CD4-positive, alpha-beta T cell treated with Interleukin-10 for 1 hour (primary cell): ENCODE data around the gene CRTC3.
"Not testable (repeated sequence)": the region's sequence is repeated elsewhere in the genome, so short reads cannot be mapped to it uniquely, and the experiment has no call there.

Experiments
- DNase-seq: peaks from one replicate; pipeline ENCODE4 v3.0.0-alpha.2; 2020

The CRTC3 gene

DNA sequence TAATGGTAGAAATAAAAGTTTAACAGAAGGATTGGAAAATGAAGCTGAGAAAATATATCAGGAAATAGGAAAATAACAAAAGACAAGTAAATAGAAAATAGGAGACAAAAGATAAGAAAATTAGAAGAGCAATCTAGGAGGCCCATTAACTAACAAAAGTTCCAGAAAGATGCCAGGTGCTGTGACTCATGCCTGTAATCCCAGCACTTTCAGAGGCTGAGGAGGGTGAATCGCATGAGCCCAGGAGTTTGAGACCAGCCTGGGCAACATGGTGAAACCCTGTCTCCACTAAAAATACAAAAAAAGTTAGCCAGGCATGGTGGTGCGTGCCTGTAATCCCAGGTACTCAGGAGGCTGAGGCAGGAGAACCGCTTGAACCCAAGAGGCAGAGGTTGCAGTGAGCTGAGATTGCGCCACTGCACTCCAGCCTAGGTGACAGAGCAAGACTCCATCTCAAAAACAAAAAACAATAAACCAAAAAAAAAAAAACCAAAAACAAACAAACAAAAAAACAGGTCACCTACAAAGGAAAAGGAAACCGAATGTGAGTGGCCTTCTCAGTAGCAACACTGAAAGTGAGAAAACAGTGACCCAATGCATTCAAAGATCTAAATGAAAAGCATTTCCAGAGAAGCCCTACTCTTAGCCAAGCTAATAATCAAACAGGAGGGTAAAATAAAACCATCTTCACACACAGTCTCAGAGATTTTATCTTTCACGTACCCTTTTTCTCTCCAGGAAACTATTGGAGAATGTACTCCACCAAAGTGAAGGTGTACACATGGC, 5.5 kb upstream of the CRTC3 start:
- not testable (repeated sequence) for DNase-seq

DNA sequence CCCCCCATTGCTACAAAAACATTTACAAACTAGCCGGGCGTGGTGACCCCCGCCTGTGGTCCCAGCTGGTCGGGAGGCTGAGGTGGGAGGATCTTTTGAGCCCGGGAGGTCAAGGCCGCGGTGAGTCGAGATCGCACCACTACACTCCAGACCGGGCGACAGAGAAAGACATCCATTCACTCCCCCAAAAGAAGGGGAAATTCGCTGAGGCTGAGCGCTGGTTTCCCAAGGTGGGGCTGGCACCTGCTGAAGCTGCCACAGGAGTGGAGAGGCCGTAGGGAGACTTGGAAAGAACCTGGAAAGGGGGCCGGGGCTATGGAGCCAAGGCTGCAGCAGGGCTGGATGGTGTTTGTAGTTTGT, 732 bp upstream of the CRTC3 start:
- DNase-seq, result no peak

DNA sequence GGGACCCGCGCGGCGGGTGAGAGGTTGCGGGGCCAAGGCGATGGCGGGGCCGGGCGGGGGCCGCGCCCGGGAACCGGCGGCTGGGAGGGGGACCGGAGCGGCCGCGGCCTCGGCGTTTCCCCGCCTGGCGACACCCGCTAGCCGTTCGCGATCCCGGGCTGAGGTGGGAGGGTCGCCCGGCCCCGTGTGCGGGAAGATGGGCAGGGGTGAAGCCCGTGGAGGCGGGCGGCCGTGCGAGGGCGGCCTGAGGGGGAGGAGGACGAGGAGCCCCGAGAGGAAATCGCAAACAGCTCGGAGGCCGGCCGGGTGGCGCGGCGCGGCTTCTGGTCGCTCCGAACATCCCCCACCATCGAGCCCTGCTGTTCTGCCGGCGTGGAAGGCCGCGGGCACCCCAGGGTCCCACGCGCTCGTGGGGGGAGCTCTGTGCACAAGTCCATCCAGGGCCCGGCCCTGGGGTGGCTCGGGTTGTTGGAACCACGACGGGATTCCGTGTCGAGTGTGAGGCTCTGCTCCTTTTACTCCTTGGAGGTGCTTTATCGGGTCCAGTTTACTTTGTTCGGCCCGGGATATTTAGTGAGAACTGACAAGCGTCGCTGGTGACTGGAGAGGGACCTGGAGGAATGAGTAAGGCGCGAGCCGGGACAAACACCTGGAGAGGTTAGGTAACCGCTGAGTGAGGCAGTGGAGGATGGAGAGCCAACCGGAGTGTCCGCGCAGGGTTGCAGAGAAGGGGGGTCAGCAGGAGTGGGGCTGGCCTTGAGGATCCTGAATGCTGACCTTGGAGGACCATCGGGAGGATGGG, 728 bp downstream of the CRTC3 start:
- peak; percentile 53 for DNase-seq

DNA sequence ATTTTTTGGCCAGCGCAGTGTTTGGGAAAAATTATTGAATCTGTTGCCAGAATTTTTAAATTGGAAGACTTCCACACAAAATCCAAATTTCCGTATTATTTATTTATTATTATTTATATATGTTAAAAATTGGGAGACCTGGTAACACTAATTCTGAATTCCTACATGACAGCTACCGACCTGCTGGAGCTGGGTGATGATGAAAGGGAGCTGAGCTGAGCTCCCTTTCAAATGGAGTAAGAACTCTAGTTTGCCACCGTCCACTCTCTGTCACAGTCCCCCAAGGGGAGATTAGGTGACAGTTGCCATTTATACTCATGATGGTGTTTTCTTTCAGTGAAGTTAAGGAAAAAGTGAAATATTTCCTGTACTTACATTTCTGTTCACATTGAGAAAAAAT, 1.4 kb downstream of the CRTC3 start:
- no peak for DNase-seq

DNA sequence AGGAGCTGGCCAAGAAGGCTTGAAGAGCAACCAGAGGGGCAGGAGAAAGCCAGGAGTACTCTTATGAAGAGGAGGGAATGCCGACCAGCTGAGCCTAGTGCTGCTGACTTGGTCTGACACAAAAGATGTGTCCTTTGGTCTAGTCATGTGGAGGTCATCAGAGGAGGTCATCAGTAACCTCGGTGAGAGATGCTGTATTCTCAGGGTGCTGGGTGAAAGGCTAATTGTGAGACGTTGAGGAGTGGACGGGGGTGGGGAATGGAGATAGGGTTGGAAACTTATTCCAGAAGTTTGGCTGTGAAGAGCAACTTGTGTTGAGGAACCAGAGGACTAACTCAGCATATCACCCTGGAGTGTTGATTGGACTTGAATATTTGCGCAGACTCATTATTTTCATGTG, 5.5 kb downstream of the CRTC3 start:
- DNase-seq, result no peak

DNA sequence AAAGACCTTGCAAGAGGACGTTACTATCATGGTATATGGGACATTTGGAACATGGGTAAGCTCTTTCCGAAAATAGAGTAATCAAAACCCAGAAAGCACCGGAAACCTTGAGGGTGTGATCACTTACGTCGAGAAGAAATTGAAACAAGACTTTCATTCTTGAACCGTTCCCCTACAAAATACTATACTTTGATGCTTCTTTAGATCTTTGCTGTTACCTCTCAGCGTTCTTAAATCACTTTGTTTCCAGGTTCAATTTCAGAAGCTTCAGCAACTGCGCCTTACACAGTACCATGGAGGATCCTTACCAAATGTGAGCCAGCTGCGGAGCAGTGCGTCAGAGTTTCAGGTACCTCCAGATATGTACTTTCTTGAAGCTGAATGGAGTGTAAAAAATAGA, 10.1 kb downstream of the CRTC3 start:
- peak; percentile 66 for DNase-seq

DNA sequence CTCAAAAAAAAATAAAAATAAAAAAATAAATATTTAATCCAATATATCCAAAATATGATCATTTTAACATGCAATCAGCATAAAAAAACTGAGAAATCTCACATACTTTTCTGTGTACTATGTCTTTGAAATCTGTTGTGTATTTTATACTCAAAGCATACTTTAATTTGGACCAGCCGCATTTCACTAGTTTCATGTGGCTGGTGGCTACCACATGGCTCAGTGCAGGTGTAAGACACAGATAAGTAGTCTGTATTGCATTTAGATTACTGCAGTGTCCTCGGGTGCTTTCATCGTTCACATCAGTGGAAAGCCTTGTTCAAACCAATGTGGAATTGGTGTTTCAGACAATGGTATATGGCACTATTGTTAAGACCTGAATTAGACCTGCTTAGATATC, 11.0 kb downstream of the CRTC3 start:
- DNase-seq, result no peak

DNA sequence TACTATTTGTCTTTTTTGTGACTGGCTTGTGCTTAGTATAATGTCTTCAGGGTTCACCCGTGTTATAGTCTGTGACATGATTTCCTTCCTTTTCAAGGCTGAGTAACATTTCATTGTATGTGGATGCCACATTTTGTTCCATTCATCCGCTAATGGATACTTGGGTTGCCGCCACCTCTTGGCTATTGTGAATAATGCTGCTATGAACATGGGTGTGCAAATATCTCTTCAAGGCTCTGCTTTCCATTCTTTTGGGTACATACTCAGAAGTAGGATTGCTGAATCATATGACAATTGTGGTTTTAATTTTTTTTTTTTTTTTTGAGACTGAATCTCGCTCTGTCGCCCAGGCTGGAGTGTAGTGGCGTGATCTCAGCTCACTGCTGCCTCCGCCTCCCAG, 15.4 kb downstream of the CRTC3 start:
- DNase-seq, result no peak

DNA sequence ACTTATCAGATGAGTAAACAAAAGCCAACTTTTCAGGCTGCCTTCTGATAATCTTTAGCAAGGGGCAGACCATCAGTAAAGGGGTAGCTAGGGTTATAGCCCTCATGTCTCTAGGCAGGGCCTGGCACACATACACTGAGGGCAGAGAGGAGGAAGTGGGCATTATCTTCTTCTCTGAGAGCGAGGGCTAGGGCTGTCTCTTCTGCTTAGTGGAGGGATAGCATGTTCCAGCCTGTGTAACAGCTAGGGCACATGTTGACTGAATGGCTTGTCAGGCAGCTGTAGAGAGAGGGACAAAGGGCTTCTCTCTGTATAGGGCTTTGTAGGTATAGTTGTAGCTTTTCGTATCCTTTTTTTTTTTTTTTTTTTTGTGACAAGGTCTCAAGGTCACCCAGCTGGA, 17.8 kb downstream of the CRTC3 start:
- DNase-seq, result no peak

DNA sequence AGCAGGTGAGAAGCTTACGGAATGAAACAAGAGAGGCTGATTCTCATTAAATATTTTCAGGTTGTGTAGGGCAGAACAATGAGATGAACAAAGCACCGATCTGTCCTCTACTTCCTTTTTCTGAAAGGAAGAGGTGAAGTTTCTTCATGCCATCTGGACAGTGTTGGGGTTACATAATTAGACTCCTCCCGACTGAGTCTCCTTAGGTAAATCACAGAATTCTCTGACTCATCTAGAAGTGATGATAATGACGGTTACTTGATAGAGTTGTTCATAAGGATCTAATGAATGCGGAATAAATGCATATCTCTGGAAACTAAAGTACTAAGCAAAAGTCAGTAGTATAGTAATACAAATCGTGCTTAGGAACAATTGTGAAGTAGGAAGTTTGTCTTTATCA, 21.2 kb downstream of the CRTC3 start:
- no peak for DNase-seq

DNA sequence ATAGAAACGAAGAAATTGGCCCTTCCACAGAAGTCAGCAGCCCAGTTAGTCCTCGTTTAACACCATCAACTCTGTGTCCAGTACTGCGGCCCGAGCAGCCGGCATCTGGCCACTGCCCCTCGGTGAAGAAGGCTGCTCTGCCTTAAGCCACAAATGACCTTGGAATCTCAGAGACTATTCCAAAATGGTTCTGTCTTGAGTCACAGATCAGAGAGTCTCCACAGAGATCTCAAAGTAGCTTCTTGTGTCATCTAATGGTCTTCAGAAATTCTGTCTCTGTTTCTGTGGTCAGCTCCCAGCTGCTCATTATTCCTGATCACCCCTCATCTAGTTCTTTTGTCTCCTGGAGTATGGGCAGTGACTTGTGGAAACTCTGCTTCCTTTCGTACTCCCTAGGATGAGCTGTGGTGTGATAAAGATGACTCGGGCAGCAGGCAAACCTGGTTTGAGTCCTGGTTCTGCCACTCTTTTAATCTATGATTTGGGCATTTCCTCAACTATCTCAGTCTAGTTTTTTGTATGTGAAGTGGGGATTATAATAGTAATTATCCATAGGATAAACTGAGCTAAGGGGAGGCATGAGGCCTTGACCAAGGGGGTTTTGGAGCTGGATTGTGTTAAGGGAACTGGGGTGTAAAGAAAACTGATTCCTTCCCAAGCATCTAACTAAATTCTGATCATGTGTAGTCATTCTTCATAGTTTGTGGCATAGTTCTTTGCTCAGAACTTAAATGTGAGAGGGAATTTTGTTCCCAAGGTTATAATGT, 22.6 kb downstream of the CRTC3 start:
- DNase-seq, result no peak

DNA sequence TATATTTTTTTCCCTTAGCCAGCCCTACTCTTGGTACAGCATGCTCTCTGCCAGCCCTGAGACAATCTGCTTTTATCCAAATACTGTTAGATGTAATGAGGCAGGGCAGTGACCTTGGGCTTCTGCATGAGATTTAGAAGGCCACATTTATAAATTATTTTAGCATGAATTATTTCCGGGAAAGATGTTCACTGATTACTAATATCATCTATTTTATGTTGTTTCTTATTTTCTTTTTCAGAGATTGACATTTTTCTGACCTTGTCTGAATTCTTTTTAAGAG, 23.1 kb downstream of the CRTC3 start:
- no peak for DNase-seq

DNA sequence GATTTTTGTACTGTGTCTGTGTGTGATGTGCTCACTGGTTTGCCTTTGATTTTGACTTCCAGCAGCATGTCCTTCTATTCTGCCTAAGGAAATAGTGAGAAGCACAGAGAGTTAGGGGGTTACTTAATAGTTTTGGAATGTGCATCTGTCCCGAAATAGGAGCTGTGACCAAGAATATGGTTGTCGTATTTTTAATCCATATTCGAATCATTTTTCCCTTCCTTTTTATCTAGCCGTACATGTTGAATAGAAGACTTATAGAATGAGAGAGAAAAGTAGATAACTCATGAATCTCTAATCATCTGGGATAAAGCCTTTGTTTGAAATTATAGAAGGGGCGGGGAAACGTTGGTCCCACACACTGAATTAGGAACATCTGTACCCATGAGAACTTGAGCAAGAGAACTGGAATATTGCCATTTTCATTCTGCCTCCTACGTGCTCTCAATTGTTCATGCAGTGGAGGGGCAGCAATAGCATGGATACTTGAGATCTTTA, 23.6 kb downstream of the CRTC3 start:
- no peak for DNase-seq

DNA sequence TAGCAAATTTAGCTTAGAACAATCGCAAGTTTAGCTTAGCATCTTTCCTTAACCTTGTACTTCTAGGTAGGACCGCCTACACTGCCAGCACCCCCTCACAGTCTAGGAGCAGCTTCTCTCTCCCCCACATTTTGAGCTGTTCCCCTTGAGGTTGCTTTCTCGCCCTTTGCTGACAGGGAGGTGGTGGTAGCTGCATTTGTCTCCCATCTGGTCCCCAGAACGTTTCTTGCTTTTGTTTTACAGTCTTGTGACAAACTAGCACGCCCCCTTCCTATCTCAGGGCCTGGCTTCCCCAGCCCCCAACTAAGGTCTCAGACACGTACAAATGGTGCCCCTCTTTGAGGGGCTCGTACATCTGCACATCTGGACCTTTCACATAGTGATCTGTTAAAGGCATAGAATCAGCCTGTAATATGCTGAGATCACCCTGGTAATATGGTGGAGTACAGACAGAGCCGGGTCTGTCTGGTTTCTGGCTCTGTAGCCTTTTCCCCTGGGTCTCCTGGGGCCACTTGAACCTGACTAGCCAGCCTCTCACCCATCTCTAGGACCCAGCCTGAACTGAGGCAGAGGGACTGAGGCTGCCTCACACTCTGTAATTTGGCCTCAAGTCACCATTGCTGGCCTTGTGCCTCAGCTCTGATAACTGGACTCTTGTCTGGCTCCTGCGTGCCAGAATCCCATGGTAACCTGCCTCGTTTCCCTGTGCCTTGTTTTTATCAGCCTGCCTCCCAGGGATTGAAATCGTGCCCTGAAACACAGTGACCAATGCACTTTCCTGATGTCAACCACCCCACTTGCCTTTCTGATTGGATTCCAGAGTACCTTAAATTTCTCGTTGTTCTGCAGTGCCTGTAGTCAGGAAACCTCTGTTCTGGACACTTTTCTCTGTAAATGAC, 27.7 kb downstream of the CRTC3 start:
- DNase-seq, result no peak

DNA sequence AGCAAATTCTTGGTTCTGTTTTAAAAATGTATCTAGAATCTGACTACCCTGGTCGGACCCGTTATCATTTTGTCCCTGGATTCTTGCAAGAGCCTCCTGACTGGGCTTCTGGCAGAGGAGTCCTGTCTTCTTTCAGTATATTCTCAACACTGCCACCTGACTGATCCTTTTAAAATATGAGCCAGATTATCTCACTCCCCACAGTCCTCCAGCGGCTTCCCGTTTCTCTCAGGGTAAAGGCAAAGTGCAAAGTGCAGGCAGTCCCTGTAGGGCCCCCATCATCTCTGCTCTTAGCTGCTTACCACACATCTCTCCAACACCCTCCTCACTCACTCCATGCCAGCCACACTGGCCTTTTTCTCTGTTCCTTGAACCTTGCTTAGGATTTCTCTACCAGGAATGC, 28.4 kb downstream of the CRTC3 start:
- DNase-seq, result no peak

DNA sequence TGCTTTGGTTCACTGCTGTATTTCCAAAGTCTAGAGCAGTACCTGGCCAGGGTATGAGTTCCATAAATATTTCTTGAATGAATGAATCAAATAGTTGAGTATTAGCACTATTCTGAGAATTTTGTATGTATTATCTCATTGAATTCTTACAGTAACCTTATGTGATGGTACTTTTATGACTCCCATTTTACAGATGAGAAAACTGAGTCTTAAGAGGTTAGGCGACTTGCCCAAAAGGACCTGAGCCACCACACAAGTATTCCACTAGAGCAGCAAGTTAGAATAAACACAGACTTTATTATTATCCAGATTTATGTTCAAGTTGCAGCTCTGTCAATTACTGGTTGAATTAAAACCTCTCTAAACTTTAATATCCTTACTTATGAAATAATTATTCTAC, 29.4 kb downstream of the CRTC3 start:
- DNase-seq, result no peak

DNA sequence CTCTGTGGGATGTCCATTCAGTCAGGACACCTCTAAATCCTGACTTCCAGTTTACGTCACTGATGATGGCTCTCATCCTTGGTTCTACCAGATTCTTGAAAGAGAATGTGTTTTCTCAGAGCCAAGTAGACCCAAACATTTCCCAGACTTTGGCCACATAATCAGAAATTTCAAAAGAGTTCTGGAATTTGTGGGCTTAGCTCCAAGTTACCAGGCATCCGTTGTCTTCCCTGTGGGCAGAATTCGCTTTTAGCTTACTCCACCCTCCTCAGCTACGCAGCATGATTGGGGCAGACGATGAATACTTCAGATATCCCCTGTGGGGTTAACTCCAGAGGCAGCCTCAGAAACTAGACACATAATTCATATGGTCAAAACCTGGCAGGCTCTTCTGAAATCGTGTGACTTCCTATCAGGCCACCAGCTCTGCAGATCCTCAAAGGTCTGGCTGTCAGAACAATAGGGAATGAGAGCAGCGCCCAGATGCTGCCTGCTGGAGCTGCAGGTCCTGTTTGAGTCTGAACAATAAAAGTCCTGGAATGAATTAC, 30.6 kb downstream of the CRTC3 start:
- DNase-seq, result no peak

DNA sequence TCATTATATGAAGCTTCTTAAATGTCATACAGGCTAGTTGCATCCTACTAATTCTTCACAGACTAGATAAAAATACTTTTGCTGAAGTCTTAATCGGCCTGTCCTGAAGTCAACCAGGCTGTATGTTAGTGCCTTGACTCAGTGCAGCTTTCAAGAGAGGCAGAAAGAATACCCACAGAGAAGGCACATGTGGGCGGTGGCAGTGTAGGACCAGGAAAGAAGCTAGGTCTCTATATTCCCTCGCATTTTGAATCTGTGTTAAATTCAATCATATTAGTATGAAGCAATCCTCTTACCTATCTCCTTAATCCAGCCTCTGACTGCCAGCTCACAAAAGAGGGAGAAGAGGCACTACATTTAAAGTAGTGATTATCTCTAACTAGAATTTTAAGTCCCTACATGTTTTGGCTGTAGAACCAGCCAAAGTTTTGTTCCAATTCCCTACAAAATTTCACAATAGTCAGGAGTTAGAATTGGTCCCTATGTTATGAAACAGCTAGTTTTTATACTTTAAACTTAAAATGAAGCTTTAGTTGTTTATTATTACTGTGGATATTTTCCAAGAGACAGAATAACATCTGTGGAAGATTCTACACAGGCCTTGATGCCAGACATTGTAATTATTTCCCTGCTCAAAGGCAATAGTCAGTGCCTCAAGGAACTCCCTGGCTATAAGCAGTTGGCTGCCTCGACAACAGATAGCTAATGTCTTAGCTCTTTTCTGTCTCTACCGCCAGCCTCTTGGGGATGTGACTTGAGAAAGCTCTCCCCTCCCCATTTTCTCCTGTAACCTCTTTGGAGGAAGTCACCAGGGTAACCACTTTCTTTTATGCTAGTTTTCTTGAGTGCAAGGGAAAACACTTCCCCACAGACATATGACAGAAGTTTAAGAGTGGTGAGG, 31.9 kb downstream of the CRTC3 start:
- peak; percentile 75 for DNase-seq

DNA sequence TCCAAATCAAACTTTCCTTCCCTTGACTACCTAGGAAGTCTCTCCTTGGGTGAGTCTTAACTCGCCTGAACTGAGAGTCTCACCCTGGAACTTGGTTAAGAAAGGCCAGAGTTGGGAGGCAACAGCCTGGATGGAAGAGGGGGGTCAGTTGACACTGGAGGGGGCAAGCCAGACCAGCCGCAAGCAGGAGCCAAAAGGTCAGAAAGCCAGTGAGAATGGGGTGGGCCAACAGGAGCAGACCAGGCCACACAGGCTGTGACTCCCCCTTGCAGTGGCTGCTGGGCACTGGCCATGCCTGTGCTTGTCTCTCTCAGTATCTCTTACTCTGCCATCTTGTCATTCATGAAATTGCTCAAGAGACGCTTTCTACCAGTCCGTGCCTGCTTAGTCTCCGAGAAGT, 32.9 kb downstream of the CRTC3 start:
- no peak for DNase-seq

DNA sequence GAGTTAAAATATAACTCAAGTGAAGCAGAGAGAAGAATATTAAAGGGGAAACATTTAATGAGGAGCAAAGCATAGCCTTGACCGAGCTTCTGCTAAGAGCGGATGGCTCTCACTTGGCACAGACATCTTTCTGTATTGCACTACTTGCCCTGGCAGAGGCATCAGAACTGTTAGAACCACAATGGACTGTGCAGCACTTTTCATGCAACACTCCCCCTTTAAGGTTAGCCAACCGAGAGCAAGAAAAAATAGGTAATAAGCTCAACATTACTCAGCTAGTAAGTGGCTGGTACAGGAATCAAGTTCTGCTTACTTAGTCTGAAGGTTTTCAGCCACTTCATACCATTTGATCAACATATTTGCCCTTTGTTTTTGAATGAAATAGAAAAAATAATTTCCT, 33.7 kb downstream of the CRTC3 start:
- no peak for DNase-seq

DNA sequence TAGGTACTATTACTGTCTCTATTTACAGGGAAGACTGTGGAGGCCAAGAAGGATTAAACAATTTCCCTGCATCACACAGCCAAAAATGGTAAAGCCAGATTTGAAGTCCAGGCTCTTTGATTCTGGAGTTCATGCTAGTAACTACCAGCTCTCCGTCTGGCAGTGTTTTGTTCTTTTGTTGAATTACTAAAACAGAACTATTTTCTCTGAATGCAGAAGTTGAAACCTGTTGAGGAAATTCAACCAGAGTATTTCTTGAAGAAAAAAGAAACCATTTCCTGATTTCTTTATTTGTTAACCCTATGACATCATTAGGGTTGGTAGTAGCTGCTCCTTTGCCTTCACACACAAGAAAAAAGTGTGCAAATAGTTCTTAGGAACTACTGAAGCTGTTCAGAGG, 34.3 kb downstream of the CRTC3 start:
- DNase-seq, result peak; percentile 43
